ENCODE measurements around the gene PSMD9.
"Not testable (repeated sequence)": the region's sequence is repeated elsewhere in the genome, so short reads cannot be mapped to it uniquely, and the experiment has no call there.

PSMD9 gene

GRCh38 chr12:121849665-121850064, 38.9 kb upstream of the PSMD9 start:
- no peak for TF ChIP-seq CTCF (IDR thresholded peaks at IDR 0.05; ENCODE audit: low read depth, low read length)

GRCh38 chr12:121852392-121852791, 36.2 kb upstream of the PSMD9 start:
- H3K4me3 ChIP-seq (ENCODE audit: low read depth, low read length): not testable (repeated sequence)

More at GRCh38 chr12:121849665-121850064, 38.9 kb upstream of the PSMD9 start:
- H3K4me3 ChIP-seq (ENCODE audit: low read depth, low read length): no peak overlapping the region

GRCh38 chr12:121857322-121858246, 31.0 kb upstream of the PSMD9 start:
- no peak overlapping the region for H3K4me3 ChIP-seq (ENCODE audit: low read depth, low read length)
- TF ChIP-seq CTCF (IDR thresholded peaks at IDR 0.05; ENCODE audit: low read depth, low read length): no peak

GRCh38 chr12:121858318-121858661, 30.3 kb upstream of the PSMD9 start:
- TF ChIP-seq CTCF (IDR thresholded peaks at IDR 0.05; ENCODE audit: low read depth, low read length): no peak
- H3K4me3 ChIP-seq (ENCODE audit: low read depth, low read length): no peak overlapping the region

GRCh38 chr12:121858662-121859572, 29.7 kb upstream of the PSMD9 start, which contains the start of gene HPD:
HPD (minus strand) TSS chr12:121858859; CDS start chr12:121858823, 36 bp downstream.
- H3K4me3 ChIP-seq (ENCODE audit: low read depth, low read length): no peak within 1 kb of the TSS
- TF ChIP-seq CTCF (IDR thresholded peaks at IDR 0.05; ENCODE audit: low read depth, low read length): no peak

GRCh38 chr12:121860257-121860656, 28.3 kb upstream of the PSMD9 start:
- TF ChIP-seq CTCF (IDR thresholded peaks at IDR 0.05; ENCODE audit: low read depth, low read length): no peak

GRCh38 chr12:121860699-121861098, 27.9 kb upstream of the PSMD9 start:
- not testable (repeated sequence) for H3K4me3 ChIP-seq (ENCODE audit: low read depth, low read length)

More at GRCh38 chr12:121860257-121860656, 28.3 kb upstream of the PSMD9 start:
- H3K4me3 ChIP-seq (ENCODE audit: low read depth, low read length): no peak overlapping the region

All from WI38 (cell line).